ENCODE measurements around the gene SFMBT2.

SFMBT2 gene

GRCh38 chr10:7425691-7426090 is 14.9 kb upstream of the SFMBT2 start:
- DNase-seq (ENCODE audit: low spot score) = no peak

- no peak for DNase-seq (ENCODE audit: low spot score)
These were observed 14.1 kb upstream of the SFMBT2 start for GRCh38 chr10:7424919-7425318.

GRCh38 chr10:7424315-7424714 is 13.5 kb upstream of the SFMBT2 start:
- peak; percentile 22 for DNase-seq (ENCODE audit: low spot score)

DNA sequence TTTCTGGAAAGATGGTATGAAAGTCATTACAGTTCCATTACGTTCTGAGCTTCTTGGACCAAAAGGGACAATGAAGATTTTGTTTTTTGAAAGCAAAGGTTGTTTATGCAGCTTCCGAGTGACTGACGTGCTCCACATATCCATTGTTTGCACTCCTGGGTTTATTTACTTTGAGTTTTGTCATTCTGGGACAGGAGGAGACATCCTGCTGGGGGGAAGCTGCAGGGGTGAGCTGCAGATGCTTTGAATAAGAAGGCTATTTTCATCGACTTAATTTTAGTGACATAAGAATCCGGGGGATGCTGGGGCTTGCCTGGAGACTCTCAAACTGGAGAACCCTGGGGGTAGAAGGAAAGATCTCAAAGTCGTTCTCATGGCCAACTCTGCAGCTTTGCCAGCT is 12.7 kb upstream of the SFMBT2 start:
- DNase-seq (ENCODE audit: low spot score) = no peak

- DNase-seq (ENCODE audit: low spot score) = no peak
These were observed 10.7 kb upstream of the SFMBT2 start for GRCh38 chr10:7421526-7421925.

DNA sequence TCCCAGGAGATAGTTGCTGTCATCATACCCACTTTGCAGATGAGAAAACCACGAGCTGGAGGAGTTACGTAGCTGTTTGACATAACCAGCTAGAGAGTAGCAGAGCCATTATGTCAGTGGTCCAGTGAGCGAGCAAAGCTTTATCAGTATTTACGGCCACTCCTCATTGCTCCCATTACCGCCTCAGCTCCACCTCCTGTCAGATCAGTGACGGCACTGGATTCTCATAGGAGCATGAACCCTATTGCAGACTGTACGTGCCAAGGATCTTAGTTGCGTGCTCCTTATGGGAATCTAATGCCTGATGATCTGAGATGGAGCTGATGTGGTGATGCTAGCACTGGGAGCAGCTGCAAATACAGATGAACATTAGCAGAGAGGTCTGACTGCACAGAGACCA is 9.2 kb upstream of the SFMBT2 start:
- no peak for DNase-seq (ENCODE audit: low spot score)

GRCh38 chr10:7417807-7418206 is 7.0 kb upstream of the SFMBT2 start:
- DNase-seq (ENCODE audit: low spot score) = no peak

DNA sequence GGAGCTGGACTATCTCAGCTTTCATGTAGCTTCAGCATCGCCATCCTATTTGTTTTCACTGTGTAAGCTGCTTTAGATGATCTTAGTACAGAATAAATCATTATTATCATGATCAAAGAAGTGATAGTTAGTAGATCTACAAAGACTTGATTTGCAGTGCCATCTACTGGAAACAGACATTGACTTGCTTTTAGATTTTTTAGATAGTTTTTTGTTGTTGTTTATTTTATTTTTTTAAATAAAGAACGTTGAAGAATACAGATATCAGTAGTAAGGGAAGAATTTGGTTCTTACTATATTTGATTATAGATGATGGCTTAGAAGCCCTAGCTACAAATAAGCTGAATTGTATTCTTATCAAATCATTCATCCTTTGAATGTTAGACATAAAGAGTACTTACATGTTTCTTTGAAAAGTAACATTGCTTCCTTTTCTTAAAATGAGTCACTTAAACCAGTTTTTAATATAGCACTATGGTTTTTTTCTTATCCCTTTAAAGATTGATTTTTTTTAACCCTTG is 6.3 kb upstream of the SFMBT2 start:
- peak; percentile 44 for DNase-seq (ENCODE audit: low spot score)

GRCh38 chr10:7414766-7415165 is 3.9 kb upstream of the SFMBT2 start:
- DNase-seq (ENCODE audit: low spot score) = no peak

DNA sequence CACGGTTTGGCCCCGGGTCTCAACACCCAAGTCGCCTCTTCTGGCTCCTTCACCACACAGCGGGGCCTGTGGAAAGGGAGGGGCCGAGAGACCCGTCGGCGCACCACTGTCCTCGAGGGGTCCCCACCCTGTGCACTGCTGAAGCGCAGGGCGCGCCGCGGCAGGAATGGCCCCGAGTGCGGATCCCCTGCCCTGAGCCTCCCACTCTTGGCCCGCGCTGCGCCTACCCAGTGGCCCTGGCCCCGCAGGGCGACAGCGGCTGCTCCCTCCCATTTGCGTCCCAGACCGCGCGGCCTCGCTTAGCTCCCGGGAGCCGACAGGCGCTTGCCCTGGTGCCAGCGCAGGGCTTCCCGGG is 2.1 kb upstream of the SFMBT2 start:
- DNase-seq (ENCODE audit: low spot score) = no peak

DNA sequence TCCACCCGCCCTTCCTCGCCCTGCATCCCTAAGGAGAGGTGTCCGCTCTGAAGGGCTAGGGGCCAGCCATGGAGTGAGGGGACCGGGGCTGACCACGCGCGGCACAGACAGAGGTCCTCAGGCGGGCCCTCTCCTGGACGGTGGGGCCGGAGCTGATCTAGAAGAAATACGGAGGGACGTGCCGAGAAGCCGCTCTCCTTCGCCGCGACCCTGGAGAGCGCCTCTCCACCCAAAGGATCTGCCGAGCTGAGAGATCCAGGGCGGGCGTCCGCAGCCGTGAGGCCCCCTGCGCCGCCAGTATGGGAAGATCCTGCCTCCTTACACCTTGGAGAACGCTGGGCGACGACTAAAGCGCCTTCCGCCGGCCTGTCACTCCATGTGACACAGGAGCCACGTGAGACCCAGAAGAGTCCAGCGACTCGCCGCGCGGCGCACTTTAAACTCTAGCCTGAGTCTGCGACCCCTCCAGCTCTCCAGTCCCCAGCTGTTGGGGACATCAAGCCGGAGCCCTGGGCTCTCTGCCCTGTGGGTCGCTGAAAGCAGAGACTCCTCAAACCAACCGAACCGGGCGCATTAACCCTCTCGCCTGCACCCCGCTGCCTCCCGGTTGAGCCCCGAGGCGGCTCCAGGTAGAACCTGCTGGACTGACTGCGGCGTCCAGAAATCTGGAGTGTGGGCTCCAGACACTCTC is 1.5 kb upstream of the SFMBT2 start:
- DNase-seq (ENCODE audit: low spot score) = no peak

GRCh38 chr10:7411671-7412128 is 866 bp upstream of the SFMBT2 start:
- DNase-seq (ENCODE audit: low spot score) = peak; percentile 18

DNA sequence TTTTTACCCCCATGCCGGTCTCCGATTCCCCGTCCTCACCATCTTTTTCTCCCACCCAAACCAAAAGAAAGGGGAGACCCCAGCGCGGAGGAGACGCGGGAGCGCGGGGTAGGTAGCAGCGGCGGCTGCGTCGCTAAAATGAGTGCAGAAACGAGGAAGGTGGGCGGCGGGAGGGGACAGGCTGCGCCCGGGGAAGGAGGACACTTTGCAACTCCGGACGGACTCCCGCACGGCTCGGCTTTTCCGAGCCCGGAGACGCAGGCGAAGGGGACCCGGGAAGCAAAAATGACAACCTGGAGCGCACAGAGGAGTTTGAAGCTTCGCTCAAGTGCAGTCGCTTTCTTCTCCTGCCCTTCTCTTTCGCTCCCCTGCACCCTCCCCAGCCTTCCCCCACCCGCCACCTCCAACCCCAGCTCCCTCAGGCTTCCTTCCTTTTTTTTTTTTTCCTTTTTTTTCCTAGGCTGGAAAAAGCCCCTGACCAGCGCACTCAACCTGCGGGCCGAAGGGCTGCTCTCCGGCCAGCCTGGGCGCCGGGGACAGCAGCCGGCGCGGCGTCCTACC is 453 bp downstream of the SFMBT2 start:
- DNase-seq (ENCODE audit: low spot score) = peak; percentile 11

DNA sequence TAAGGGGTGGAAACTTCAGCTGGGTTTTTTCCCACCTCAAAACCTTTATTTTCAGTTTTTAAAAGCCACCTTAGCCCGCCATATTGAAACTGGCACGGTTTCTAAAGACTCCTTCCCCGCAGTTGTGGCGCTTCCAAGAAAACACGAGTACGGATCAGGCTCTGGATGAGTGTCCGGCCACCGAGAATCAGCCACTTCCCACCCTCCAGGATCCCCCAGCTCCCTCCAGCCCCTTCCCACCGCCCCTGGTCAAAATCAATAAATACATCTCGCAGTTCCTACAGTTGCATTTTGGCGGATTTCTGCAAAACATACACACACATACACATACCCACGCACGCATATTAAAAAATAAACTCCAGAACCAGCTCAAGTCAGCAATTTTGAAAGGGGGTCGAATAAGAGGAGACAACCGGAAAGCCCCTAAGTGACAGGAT is 1.1 kb downstream of the SFMBT2 start:
- peak; percentile 33 for DNase-seq (ENCODE audit: low spot score)

- DNase-seq (ENCODE audit: low spot score) = peak; percentile 62
These were observed 1.6 kb downstream of the SFMBT2 start for GRCh38 chr10:7409045-7409731.

DNA sequence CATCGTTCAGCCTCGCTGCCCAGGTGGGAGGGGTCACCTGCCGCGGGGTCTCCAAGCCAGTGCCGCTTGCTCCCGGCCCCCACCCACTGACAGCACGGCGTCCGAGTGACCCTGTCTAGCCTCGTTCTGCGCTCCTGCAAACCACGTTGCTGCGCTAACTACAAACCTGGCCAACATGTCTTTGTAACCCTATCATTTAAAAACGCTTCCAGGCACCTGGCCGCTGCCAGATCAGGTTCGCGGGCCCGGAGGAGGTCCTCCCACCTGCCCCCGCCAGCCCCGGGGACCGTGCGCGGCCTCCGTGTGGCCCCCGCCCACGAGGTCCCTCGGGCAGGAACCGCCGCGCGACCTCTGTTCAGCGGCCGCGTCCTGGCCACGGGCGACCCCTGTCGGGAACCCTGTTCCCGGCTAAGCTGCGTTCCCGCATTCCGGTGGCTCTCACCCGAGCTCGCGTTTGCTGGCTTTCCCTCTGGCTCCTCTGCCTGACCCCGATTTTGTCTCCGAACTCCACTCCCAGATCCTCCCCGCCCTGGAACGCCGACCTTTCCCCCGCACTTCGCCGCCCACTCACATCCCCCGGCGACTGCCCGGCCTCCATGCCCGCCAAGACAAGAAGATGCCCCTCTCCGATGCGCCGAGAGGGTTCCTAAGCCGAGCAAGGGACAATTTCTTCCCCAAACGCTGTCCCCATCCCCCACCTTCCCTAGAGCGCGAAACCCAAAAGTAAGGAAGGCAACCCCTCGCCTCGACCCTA is 2.4 kb downstream of the SFMBT2 start:
- DNase-seq (ENCODE audit: low spot score) = peak; percentile 49

DNA sequence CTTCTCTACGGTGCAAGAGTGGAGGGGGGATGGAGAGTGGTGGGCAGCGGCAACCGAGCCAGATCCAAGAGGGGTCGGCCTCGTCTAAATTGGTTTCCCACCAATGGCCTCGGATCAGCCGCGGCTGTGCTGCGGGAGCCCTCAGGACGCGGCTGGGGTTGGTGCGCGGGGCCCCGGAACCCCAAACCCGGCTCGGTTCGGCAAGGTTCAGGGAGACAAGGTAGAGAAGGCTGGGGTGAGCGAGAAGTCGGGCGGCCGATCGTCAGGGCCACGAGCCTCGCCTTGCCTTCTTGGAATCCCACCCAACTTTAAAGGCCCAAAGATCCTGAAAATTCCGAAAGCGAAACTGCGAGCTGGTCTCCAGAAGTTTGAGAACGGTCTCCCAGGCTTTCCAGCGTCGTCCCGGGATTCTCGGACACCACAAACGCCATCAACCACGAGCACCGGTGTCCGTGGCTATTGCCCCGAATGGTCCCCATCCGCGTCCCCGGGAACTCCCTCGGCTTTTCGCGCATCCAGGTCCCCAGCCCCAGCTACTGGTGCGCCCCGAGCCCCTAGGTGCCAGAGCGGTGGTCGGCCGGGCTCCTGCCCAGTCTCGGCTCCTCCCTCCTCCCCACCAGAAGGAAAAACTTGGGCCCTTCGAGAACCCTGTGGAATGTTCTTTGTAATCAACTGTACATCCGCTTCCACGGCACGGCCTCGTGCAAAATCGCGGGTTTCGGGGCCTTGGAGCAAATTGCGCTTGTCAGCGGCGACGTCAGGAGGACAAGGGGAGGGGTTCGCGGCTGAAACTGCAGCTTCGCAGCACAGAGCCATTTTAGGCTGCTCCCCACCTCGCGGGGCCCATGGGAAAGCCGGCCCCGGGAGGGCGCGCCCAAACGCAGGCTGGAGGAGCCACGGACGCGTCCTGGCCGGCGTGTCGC is 3.2 kb downstream of the SFMBT2 start:
- peak; percentile 22 for DNase-seq (ENCODE audit: low spot score)

DNA sequence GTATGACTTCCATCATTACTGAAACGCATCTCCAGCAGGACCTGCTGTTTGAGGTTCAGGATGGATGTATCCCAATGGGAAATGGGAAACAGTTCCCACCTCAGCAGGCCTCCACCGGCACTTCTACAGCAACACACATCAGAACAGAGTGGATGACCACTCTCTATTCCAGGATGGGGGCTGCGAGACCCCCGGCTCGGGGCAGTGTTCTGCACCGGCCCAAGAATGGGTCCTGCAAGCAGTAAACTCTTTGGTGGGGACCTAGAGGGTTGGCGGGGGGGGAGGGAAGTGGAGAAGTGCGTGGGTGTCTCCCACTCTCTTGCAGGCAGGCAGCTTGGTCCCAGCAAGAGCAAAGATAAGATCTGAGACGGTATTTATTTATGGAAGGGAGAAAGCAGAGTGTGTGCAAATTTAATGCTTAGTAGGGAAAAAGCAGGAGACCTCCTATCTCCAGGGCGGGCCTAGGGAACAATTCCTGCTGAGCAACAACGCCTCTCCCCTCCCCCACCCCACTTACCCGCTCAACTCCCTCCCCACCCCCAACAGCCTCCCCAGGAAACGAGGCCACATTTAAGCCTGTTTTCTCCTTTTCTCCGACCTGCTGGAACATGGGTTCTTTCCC is 4.0 kb downstream of the SFMBT2 start:
- no peak for DNase-seq (ENCODE audit: low spot score)

- DNase-seq (ENCODE audit: low spot score) = no peak
These were observed 5.2 kb downstream of the SFMBT2 start for GRCh38 chr10:7405637-7406036.

- DNase-seq (ENCODE audit: low spot score) = no peak
These were observed 7.2 kb downstream of the SFMBT2 start for GRCh38 chr10:7403620-7404019.

GRCh38 chr10:7401782-7402181 is 9.1 kb downstream of the SFMBT2 start:
- no peak for DNase-seq (ENCODE audit: low spot score)

Measured in CD4-positive, alpha-beta T cell treated with Interleukin-15 for 4 hours (primary cell).